Breast epithelium (tissue), 4 donors: ENCODE data around the gene H19. TPM values are rescaled to one million over a fixed set of nuclear protein-coding genes. Genes with fewer than 3 reads are reported as not detected.

Source experiments
- DNase-seq, 2 donors: peaks; one replicate each; pipeline ENCODE4 v3.0.0-alpha.2; 2019; ENCODE audit warnings: low spot score in 2 of 2
- H3K27ac ChIP-seq, 2 donors: fragments of 200-600 bp; sonication (generic) in 1 of 2; one replicate each; pipeline ENCODE4 v1.5.1; 2016 to 2019; ENCODE audit warnings: mild to moderate bottlenecking in 1 of 2
- H3K27me3 ChIP-seq, 2 donors: fragments of 200-600 bp; sonication (generic) in 1 of 2; one replicate each; pipeline versions ENCODE4 v1.5.1 to v1.6.0; 2017 to 2019; ENCODE audit warnings: control low read depth in 1 of 2, mild to moderate bottlenecking in 1 of 2
- H3K36me3 ChIP-seq: fragments of 200-600 bp; one replicate; pipeline ENCODE4 v1.5.1; 2019
- H3K4me1 ChIP-seq, 2 donors: fragments of 200-600 bp; sonication (generic); one replicate each; pipeline ENCODE4 v1.5.1; 2016 to 2019; ENCODE audit warnings: control low read depth in 1 of 2
- H3K4me3 ChIP-seq, 3 donors: fragments of 200-600 bp; sonication (generic); 1 replicate in 2 of 3; 2 replicates in 1 of 3; pipeline ENCODE4 v1.5.1; 2016 to 2019; ENCODE audit warnings: mild to moderate bottlenecking in 3 of 3, moderate library complexity in 2 of 3
- H3K9me3 ChIP-seq, 2 donors: fragments of 200-600 bp; sonication (generic) in 1 of 2; one replicate each; pipeline ENCODE4 v1.5.1; 2016 to 2019; ENCODE audit warnings: control low read depth in 1 of 2
- CTCF ChIP-seq, 3 donors: fragments of 450-650 bp; IDR thresholded peaks; one replicate each; pipeline ENCODE4 v1.5.1; 2016 to 2017; ENCODE audit warnings: antibody characterized with exemption in 3 of 3, mild to moderate bottlenecking in 3 of 3, moderate library complexity in 3 of 3
- POLR2A ChIP-seq: fragments of 450-650 bp; IDR thresholded peaks from one replicate; pipeline ENCODE4 v1.6.1; 2016; ENCODE audit warnings: antibody characterized with exemption, mild to moderate bottlenecking, moderate library complexity
- POLR2AphosphoS5 ChIP-seq, 3 donors: sonication (generic); formaldehyde crosslinking; IDR thresholded peaks; one replicate each; pipeline ENCODE4 v1.6.1; 2017; ENCODE audit warnings: antibody characterized with exemption in 3 of 3
- intact Hi-C: fragments of 100-400 bp; cut with DNase I; formaldehyde crosslinking; loops from one replicate; pipeline ENCODE4 v1.15.1; 2023; ENCODE audit warnings: low total_unique reads
- total RNA-seq, 3 donors: library from RNA; depleted of rRNA; stranded (reverse); fragments of >200 nt; gene quantifications; one replicate each; pipeline ENCODE4 v1.1.0, GENCODE V29; 2016

The H19 gene
- total RNA-seq, 3 donors from 2014 or later: 37.0 to 209 (median 39.8) TPM

- H3K4me3 ChIP-seq: no peak overlapping the region
- no peaks in the 10 kb centered on the region for H3K4me1 ChIP-seq
- no peaks in the 10 kb centered on the region for H3K36me3 ChIP-seq
- DNase-seq: no peak
- TF ChIP-seq POLR2A (no peak), CTCF (IDR thresholded peaks at IDR 0.05) (no peak), POLR2AphosphoS5 (IDR thresholded peaks at IDR 0.05) (no peak)
- H3K9me3 ChIP-seq: no peaks in the 10 kb centered on the region
- no peak overlapping the region for H3K27ac ChIP-seq
- intact Hi-C loops: no loop called here
- H3K27me3 ChIP-seq: no peaks in the 10 kb centered on the region
These were observed 5.5 kb downstream of the H19 start for GRCh38 chr11:1992111-1992510.

GRCh38 chr11:1990872-1991578 is 6.6 kb downstream of the H19 start:
- TF ChIP-seq POLR2AphosphoS5 (IDR thresholded peaks at IDR 0.05): no peak
- H3K36me3 ChIP-seq: no peaks in the 10 kb centered on the region
- no peak overlapping the region for H3K4me3 ChIP-seq
- no peak for DNase-seq
- no peaks in the 10 kb centered on the region for H3K27me3 ChIP-seq
- intact Hi-C loops: no loop called here
- H3K9me3 ChIP-seq: no peaks in the 10 kb centered on the region
- no peaks in the 10 kb centered on the region for H3K4me1 ChIP-seq
- no peak overlapping the region for H3K27ac ChIP-seq

GRCh38 chr11:1989953-1990352 is 7.7 kb downstream of the H19 start:
- intact Hi-C loops: no loop called here
- Histone ChIP-seq H3K27me3 (no peaks in the 10 kb centered on the region), H3K36me3 (no peaks in the 10 kb centered on the region), H3K27ac (no peak overlapping the region), H3K4me1 (no peaks in the 10 kb centered on the region), H3K4me3 (no peak overlapping the region), H3K9me3 (no peaks in the 10 kb centered on the region)
- no peak for TF ChIP-seq POLR2AphosphoS5 (IDR thresholded peaks at IDR 0.05)
- TF ChIP-seq POLR2A: no peak
- no peak for TF ChIP-seq CTCF (IDR thresholded peaks at IDR 0.05)
- no peak for DNase-seq

GRCh38 chr11:1988667-1989317 is 8.8 kb downstream of the H19 start:
- no peak for DNase-seq
- TF ChIP-seq CTCF (IDR thresholded peaks at IDR 0.05) (no peak), POLR2AphosphoS5 (IDR thresholded peaks at IDR 0.05) (no peak), POLR2A (no peak)
- no peaks in the 10 kb centered on the region for H3K27me3 ChIP-seq

GRCh38 chr11:1988174-1988573 is 9.5 kb downstream of the H19 start:
- no peak for DNase-seq
- no peak for TF ChIP-seq POLR2AphosphoS5 (IDR thresholded peaks at IDR 0.05)
- no peak for TF ChIP-seq POLR2A
- TF ChIP-seq CTCF (IDR thresholded peaks at IDR 0.05): no peak
- no peaks in the 10 kb centered on the region for H3K36me3 ChIP-seq

More at GRCh38 chr11:1988667-1989317, 8.8 kb downstream of the H19 start:
- H3K9me3 ChIP-seq: no peaks in the 10 kb centered on the region
- no peak overlapping the region for H3K4me3 ChIP-seq
- H3K4me1 ChIP-seq: no peaks in the 10 kb centered on the region
- intact Hi-C loops: no loop called here
- H3K36me3 ChIP-seq: no peaks in the 10 kb centered on the region
- H3K27ac ChIP-seq: no peak overlapping the region

More at GRCh38 chr11:1988174-1988573, 9.5 kb downstream of the H19 start:
- Histone ChIP-seq H3K27me3 (no peaks in the 10 kb centered on the region), H3K9me3 (no peaks in the 10 kb centered on the region), H3K4me3 (no peak overlapping the region), H3K27ac (no peak overlapping the region), H3K4me1 (no peaks in the 10 kb centered on the region)
- intact Hi-C loops: no loop called here
